ENCODE data around the gene PCGF6.

DNA sequence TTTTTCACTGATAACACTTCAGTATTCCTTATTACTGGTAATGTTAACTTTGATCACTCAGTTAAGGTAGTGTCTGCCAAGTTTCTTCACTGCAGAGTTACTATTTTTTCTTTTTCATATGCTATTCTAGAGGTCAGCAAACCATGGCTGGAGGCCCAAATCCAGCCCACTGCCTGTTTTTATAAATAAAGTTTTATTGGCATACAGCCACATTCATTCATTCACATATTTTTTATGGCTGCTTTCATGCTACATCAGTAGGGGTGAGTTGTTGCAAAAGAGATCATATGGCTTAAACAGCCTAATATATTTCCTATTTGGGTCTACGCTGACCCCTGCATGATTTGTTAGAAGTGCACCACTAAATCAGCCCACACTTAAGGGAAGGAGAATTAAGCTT lies 94.3 kb downstream of the PCGF6 start:
- TF ChIP-seq, protein P1, sequence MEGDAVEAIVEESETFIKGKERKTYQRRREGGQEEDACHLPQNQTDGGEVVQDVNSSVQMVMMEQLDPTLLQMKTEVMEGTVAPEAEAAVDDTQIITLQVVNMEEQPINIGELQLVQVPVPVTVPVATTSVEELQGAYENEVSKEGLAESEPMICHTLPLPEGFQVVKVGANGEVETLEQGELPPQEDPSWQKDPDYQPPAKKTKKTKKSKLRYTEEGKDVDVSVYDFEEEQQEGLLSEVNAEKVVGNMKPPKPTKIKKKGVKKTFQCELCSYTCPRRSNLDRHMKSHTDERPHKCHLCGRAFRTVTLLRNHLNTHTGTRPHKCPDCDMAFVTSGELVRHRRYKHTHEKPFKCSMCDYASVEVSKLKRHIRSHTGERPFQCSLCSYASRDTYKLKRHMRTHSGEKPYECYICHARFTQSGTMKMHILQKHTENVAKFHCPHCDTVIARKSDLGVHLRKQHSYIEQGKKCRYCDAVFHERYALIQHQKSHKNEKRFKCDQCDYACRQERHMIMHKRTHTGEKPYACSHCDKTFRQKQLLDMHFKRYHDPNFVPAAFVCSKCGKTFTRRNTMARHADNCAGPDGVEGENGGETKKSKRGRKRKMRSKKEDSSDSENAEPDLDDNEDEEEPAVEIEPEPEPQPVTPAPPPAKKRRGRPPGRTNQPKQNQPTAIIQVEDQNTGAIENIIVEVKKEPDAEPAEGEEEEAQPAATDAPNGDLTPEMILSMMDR (IDR thresholded peaks at IDR 0.05; ENCODE audit: insufficient read depth, low read depth, low read length): no peak
- no peak for TF ChIP-seq EZH2 (IDR thresholded peaks at IDR 0.05; ENCODE audit: insufficient read depth, low read length)

Measured in astrocyte (in vitro differentiated cells and primary cell).